GM19043 (cell line): ENCODE results near the gene DOCK1.
"Not testable (repeated sequence)": the region's sequence is repeated elsewhere in the genome, so short reads cannot be mapped to it uniquely, and the experiment has no call there.

Source experiments
- ATAC-seq: cut with Tn5 transposase; IDR thresholded peaks from one replicate; pipeline ENCODE4 v1.9.1; 2021; ENCODE audit warnings: low read depth; ENCODE audit not compliant: unreplicated experiment

The DOCK1 gene

GRCh38 chr10:126904818-126905701 is at the start of gene DOCK1:
Gene DOCK1 (plus strand): TSS chr10:126905428. CDS start chr10:126905518, 90 bp downstream.
- ATAC-seq = no peak

- no peak for ATAC-seq
Measured at GRCh38 chr10:126857178-126857806, 47.9 kb upstream of the DOCK1 start.

- ATAC-seq = no peak
Measured at GRCh38 chr10:126867567-126868365, 37.5 kb upstream of the DOCK1 start.

- ATAC-seq = no peak
Measured at GRCh38 chr10:126868371-126868770, 36.9 kb upstream of the DOCK1 start.

GRCh38 chr10:126872135-126872534 is 33.1 kb upstream of the DOCK1 start:
- ATAC-seq = no peak

- no peak for ATAC-seq
Measured at GRCh38 chr10:126872768-126873167, 32.5 kb upstream of the DOCK1 start.

GRCh38 chr10:126876456-126876855 is 28.8 kb upstream of the DOCK1 start:
- ATAC-seq = no peak

- no peak for ATAC-seq
Measured at GRCh38 chr10:126877390-126877789, 27.8 kb upstream of the DOCK1 start.

GRCh38 chr10:126878594-126878993 is 26.6 kb upstream of the DOCK1 start:
- no peak for ATAC-seq

- ATAC-seq = no peak
Measured at GRCh38 chr10:126880926-126881325, 24.3 kb upstream of the DOCK1 start.

GRCh38 chr10:126882055-126882454 is 23.2 kb upstream of the DOCK1 start:
- not testable (repeated sequence) for ATAC-seq

GRCh38 chr10:126888436-126888835 is 16.8 kb upstream of the DOCK1 start:
- ATAC-seq = not testable (repeated sequence)

- no peak for ATAC-seq
Measured at GRCh38 chr10:126889421-126889820, 15.8 kb upstream of the DOCK1 start.

GRCh38 chr10:126890797-126891196 is 14.4 kb upstream of the DOCK1 start:
- ATAC-seq = not testable (repeated sequence)

GRCh38 chr10:126892226-126893175 is 12.7 kb upstream of the DOCK1 start:
- no peak for ATAC-seq

GRCh38 chr10:126893206-126893605 is 12.0 kb upstream of the DOCK1 start:
- no peak for ATAC-seq

- no peak for ATAC-seq
Measured at GRCh38 chr10:126893841-126894240, 11.4 kb upstream of the DOCK1 start.

GRCh38 chr10:126895214-126895781 is 9.9 kb upstream of the DOCK1 start:
- no peak for ATAC-seq

GRCh38 chr10:126898460-126898859 is 6.8 kb upstream of the DOCK1 start:
- ATAC-seq = no peak

GRCh38 chr10:126899529-126899928 is 5.7 kb upstream of the DOCK1 start:
- ATAC-seq = not testable (repeated sequence)
